Effector CD4-positive, alpha-beta T cell (primary cell): ENCODE measurements around the gene ABCA12.

Experiments used
- DNase-seq: peaks from one replicate; pipeline ENCODE4 v3.0.0-alpha.2; 2020

ABCA12 gene

DNA sequence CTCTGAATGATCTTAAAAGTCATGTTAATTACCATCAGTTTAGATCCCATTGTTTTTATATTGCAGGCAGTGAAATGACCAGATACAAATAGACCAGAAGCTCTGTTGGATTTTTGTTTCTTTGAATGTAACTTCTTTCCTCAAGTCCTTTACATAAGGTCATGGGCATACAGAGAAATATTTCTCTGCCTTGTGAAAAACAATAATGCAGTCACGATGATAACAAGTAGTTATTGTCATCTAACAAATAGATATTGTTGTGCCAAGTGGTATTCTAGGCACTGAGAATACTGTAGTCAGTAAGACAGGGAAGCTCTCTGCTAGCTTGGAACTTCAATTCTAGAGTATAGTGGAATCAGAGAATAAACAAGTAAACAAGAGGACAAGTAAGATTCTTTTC, 234.2 kb downstream of the ABCA12 start:
- DNase-seq = no peak

- DNase-seq = no peak
These were observed 236.1 kb downstream of the ABCA12 start for GRCh38 chr2:214902286-214902685.

- no peak for DNase-seq
These were observed 238.7 kb downstream of the ABCA12 start for GRCh38 chr2:214899751-214900150.

- no peak for DNase-seq
These were observed 242.2 kb downstream of the ABCA12 start for GRCh38 chr2:214896274-214896673.

DNA sequence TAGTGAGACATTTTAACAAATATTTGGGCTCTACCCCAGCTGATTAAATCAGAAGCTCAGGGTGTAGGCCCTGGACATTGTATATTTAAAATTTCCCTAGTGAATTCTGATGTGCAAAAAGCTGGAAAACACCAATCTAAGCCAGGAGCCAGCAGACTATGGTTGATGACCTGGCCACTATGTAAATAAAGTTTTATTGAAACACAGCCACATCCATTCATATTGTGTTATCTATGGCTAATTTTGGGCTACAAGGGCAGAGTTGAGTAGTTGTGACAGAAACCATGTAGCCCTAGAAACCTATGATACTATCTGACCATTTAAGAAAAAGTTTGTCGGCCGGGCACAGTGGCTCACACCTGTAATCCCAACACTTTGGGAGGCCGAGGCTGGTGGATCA, 243.0 kb downstream of the ABCA12 start:
- no peak for DNase-seq

- DNase-seq = no peak
These were observed 249.1 kb downstream of the ABCA12 start for GRCh38 chr2:214889301-214889700.

DNA sequence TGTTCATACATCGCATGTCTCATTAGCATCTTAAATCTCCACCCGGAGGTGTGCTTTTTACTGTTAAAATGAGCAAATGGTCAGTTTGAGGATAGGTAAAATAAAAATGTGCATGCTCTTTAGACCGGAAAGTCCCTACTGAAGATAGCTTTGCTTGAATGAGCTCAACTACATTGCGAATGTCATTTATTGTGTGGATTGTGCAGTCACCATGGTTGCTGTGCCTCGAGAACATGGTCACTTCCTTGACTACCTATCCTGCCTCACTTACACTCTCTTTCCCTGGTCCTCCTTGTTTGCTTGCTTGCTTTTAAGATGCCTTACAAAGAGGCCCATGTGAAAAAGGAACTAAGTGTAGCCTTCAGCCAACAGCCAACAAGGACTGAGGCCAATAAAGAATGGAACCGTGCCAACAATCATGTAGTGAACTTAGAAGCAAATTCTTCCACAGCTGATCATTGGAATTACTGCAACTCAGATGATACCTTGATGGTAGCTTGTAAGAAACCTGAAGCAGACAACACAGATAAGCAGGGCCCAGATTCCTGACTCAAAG, 256.7 kb downstream of the ABCA12 start:
- no peak for DNase-seq
